Endothelial cell (in vitro differentiated cells): ENCODE results near the gene HM13. TPM values are rescaled to one million over a fixed set of nuclear protein-coding genes. Genes with fewer than 3 reads are reported as not detected.
"Not testable (repeated sequence)": the region's sequence is repeated elsewhere in the genome, so short reads cannot be mapped to it uniquely, and the experiment has no call there.

Source experiments
- DNase-seq: peaks from one replicate; pipeline ENCODE4 v3.0.0; 2021; ENCODE audit warnings: low spot score
- H3K27ac Mint-ChIP-seq: one replicate; pipeline ENCODE4 v1.8.0; 2021; ENCODE audit warnings: mixed read lengths, inconsistent platforms; ENCODE audit not compliant: unreplicated experiment
- H3K27me3 Mint-ChIP-seq: one replicate; pipeline ENCODE4 v1.8.0; 2021; ENCODE audit warnings: mild to moderate bottlenecking, moderate library complexity, mixed read lengths, inconsistent platforms; ENCODE audit not compliant: unreplicated experiment
- H3K36me3 Mint-ChIP-seq: one replicate; pipeline ENCODE4 v1.8.0; 2021; ENCODE audit warnings: mild to moderate bottlenecking, low read depth, mixed read lengths, inconsistent platforms; ENCODE audit not compliant: unreplicated experiment
- H3K4me1 Mint-ChIP-seq: one replicate; pipeline ENCODE4 v1.8.0; 2021; ENCODE audit warnings: mild to moderate bottlenecking, mixed read lengths, inconsistent platforms; ENCODE audit not compliant: unreplicated experiment
- H3K4me3 Mint-ChIP-seq: one replicate; pipeline ENCODE4 v1.8.0; 2021; ENCODE audit warnings: mild to moderate bottlenecking, mixed read lengths, inconsistent platforms; ENCODE audit not compliant: unreplicated experiment
- H3K9me3 Mint-ChIP-seq: one replicate; pipeline ENCODE4 v1.8.0; 2021; ENCODE audit warnings: mixed read lengths, inconsistent platforms; ENCODE audit not compliant: unreplicated experiment
- total RNA-seq: library from RNA; stranded (reverse); fragmentation: NEBNext Ultra II Directional; extraction: Animal tissue kit (Norgen Biotek cat#: 25700); gene quantifications from one replicate; pipeline ENCODE4 v1.2.1, GENCODE V29; 2021; ENCODE audit not compliant: unreplicated experiment
- TF ChIP-seq, protein P1 (sequence below): fragments of 200-600 bp; sonication (generic); IDR thresholded peaks from one replicate; pipeline ENCODE4 v1.5.0; 2021; ENCODE audit warnings: antibody characterized with exemption; ENCODE audit not compliant: unreplicated experiment

HM13 gene
- total RNA-seq, 1 donor from 2014 or later: 153 TPM

DNA sequence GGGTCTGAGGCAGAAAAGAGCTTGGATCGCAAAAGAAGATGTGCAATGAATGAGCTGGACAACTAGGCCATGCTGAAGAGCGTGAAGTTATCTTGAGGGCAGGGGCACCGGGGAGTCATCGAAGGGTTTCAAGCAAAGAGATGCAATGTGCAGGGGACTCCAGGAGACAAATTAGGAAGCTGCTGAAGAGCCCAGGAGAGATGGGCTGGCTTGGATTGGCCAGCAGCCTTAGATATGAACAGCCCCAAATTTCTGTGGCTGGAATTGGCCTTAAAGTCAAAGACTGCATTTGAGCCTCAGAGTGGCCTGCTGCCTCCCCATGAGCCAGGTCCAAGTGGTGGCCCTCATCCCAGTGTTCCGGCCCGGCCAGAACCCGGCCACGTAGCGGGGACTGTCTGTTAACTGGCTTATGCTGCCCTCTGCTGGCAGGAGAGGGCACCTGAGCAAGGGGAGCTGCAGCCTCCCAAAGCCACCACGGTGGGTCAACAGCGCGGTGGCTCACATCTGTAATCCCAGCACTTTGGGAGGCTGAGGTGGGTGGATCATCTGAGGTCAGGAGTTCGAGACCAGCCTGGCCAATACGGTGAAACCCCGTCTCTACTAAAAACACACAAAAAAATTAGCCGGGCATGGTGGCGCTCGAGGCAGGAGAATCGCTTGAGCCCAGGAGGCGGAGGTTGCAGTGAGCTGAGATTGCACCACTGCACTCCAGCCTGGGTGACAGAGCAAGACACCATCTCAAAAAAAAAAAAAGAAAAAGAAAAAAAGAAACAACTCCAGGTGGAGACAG, 11.2 kb upstream of the HM13 start:
- H3K27me3 Mint-ChIP-seq: not testable (repeated sequence)

DNA sequence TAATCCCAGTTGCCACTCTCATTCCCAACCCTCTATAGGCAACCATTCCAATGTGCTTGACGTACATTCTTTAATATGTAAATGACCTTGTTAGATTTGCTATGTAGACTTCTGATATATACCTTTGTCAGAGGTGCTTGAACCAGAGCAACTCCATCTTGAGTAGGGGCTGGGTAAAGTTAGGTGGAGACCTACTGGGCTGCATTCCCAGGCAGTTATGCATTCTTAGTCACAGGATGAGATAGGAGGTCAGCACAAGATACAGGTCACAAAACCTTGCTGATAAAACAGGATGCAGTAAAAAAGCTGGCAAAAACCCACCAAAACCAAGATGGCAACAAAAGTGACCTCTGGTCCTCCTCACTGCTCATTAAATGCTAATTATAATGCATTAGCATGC, 8.3 kb upstream of the HM13 start:
- Mint-ChIP-seq H3K4me3 (no peak overlapping the region), H3K27me3 (peaks cover 5% of the 10 kb centered on the region), H3K27ac (no peak overlapping the region), H3K9me3 (no peaks in the 10 kb centered on the region), H3K36me3 (no peaks in the 10 kb centered on the region), H3K4me1 (no peaks in the 10 kb centered on the region)
- DNase-seq: no peak
- TF ChIP-seq, protein P1, sequence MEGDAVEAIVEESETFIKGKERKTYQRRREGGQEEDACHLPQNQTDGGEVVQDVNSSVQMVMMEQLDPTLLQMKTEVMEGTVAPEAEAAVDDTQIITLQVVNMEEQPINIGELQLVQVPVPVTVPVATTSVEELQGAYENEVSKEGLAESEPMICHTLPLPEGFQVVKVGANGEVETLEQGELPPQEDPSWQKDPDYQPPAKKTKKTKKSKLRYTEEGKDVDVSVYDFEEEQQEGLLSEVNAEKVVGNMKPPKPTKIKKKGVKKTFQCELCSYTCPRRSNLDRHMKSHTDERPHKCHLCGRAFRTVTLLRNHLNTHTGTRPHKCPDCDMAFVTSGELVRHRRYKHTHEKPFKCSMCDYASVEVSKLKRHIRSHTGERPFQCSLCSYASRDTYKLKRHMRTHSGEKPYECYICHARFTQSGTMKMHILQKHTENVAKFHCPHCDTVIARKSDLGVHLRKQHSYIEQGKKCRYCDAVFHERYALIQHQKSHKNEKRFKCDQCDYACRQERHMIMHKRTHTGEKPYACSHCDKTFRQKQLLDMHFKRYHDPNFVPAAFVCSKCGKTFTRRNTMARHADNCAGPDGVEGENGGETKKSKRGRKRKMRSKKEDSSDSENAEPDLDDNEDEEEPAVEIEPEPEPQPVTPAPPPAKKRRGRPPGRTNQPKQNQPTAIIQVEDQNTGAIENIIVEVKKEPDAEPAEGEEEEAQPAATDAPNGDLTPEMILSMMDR: no peak

More for the DNA sequence above, 11.2 kb upstream of the HM13 start:
- H3K4me1 Mint-ChIP-seq, H3K36me3 Mint-ChIP-seq, H3K4me3 Mint-ChIP-seq, H3K9me3 Mint-ChIP-seq, H3K27ac Mint-ChIP-seq: not testable (repeated sequence)
- TF ChIP-seq, protein P1: peak; percentile 72
- peak; percentile 91 for DNase-seq

DNA sequence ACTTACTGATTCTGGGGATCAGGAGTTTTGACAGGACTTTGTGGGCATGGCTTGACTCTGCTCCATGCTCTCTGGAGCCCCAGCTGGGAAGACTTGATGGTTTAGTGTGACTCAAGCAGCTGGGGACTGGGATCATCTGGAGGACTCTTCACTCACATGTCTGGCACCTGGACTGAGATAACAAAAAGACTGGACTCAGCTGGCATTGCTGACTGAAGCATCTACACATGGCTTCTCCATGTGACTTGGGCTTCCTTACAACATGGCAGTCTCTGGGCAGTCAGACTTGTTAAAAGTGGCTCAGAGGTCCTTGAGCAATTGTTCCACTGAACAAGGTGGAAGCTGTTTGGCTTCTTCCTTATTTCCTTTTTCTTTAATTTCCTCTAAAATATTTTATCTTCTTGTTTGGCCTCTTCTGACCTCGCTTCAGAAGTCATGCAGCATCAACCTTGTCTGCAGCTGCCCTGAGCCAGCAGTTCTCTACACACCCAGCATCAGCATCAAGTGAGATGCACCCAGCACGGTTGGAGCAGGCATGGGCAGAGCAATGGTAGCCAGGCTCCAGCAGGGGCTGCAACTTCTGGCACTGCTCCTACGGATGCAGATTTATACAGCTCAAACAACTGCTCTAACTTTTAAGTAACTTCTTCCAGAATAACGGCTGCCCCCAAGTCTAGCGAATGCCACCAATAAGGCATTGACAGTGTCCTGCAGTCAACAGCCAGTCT, 5.6 kb upstream of the HM13 start:
- no peaks in the 10 kb centered on the region for H3K36me3 Mint-ChIP-seq
- no peak overlapping the region for H3K4me3 Mint-ChIP-seq
- H3K27ac Mint-ChIP-seq: no peak overlapping the region
- peaks cover 2% of the 10 kb centered on the region for H3K27me3 Mint-ChIP-seq
- TF ChIP-seq, protein P1: no peak
- no peak for DNase-seq
- H3K4me1 Mint-ChIP-seq: no peaks in the 10 kb centered on the region
- no peaks in the 10 kb centered on the region for H3K9me3 Mint-ChIP-seq

DNA sequence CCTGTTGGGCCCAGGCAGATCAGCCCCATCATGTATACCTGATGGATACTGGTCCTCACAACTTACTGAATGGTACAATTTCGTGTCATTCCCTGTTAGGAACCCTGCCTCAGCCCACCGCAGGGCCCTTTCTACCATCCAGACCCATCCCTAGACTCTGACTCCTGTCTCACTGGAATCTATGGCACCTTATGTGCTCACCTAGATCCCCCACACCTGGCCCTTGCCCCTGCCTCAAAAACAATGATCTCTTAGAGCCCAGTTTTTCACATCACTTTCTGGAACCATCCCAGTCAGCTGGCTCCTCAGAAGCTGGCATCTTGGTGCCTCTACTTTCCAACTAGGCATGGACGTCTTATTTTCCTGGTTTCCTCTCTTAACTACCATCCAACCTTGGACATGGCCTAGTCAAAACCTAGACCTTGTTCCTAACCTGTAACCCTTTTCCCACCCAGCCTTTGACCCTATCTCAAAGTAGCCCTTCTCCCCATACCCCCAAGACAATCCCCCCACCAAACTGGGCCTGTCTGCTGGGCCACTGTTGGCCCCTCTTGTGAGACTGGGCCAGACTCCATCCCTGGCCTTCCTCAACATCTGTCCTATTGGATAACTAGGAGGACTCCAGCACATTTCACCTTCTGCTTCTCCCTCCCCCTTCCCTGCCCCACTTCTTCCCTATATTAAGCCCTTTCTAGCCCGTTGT, 981 bp downstream of the HM13 start:
- DNase-seq: no peak
- TF ChIP-seq, protein P1: no peak
- Mint-ChIP-seq H3K4me1 (no peaks in the 10 kb centered on the region), H3K9me3 (no peaks in the 10 kb centered on the region), H3K36me3 (no peaks in the 10 kb centered on the region), H3K27me3 (peaks cover 2% of the 10 kb centered on the region), H3K27ac (no peak overlapping the region), H3K4me3 (no peak overlapping the region)

DNA sequence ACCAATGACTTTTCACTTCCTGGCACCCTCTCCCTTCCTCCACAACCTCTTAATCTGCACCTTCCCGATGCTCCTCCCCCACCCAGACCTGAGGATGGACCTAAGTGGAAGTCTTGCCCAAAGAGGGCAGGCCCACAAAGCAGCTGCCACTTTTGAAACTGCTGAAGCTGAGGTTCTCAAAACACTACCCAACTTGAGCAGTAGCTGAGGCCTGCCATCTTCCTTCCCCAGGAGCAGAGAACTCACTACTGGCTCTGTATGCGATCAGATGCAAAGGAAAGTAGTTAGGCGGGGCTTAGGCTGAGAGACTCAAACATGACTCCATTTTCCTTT, 1.5 kb downstream of the HM13 start:
- Mint-ChIP-seq H3K9me3 (no peaks in the 10 kb centered on the region), H3K36me3 (no peaks in the 10 kb centered on the region), H3K4me3 (no peak overlapping the region), H3K27ac (no peak overlapping the region), H3K4me1 (peaks cover 4% of the 10 kb centered on the region), H3K27me3 (peaks cover 6% of the 10 kb centered on the region)
- TF ChIP-seq, protein P1: no peak
- no peak for DNase-seq
